Stimulated activated memory B cell treated with anti-CD40 and anti-IgM and Interleukin-4, amounts not matched to agents 10 μg/mL and 1 μg/mL and 100 μg/mL, for 72 hours (primary cell): ENCODE results near the gene S100A11.

ENCODE experiments used
- ATAC-seq: fragments of 150-1000 bp; cut with Tn5 transposase; 2 replicates; pipeline ENCODE4 v1.10.0; 2021
- H3K27ac Mint-ChIP-seq: one replicate; pipeline ENCODE4 v1.8.0; 2022; ENCODE audit warnings: mild to moderate bottlenecking, mixed read lengths
- H3K27me3 Mint-ChIP-seq: one replicate; pipeline ENCODE4 v1.8.0; 2022; ENCODE audit warnings: mixed read lengths
- H3K36me3 Mint-ChIP-seq: one replicate; pipeline ENCODE4 v1.8.0; 2022; ENCODE audit warnings: mixed read lengths
- H3K4me1 Mint-ChIP-seq: one replicate; pipeline ENCODE4 v1.8.0; 2022; ENCODE audit warnings: mixed read lengths
- H3K4me3 Mint-ChIP-seq: one replicate; pipeline ENCODE4 v1.8.0; 2022; ENCODE audit warnings: mild to moderate bottlenecking, moderate library complexity, mixed read lengths
- H3K9me3 Mint-ChIP-seq: one replicate; pipeline ENCODE4 v1.8.0; 2022; ENCODE audit warnings: mixed read lengths

Gene S100A11

DNA sequence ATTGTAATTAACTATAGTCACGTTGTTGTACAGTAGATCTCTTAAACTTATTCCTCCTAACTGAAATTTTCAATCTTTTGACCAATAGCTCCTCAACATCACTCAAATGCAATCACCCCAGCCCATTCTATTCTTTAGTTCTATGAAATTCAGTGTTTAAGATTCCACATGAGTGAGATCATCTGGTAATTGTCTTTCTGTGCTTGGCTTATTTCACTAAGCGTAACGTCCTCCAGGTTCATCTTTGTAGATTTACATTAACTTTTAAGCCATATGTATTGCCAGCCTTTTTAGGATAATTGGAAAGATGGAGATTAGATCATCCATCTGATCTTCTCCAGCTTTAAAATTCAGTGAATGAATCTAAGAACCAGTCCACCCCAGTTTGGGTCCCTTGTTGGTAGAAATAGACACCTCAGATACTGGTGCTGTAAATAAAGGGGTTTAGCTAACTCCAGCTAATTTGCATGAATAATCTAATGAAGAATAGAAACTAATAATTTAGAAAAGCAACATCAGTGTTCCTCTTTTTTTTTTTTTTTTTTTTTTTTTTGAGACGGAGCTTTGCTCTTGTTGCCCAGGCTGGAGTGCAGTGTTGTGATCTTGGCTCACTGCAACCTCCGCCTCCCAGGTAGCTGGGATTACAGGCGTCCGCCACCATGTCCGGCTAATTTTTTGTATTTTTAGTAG is 50.2 kb downstream of the S100A11 start:
- peaks cover 13% of the 10 kb centered on the region for H3K4me1 Mint-ChIP-seq
- H3K27me3 Mint-ChIP-seq: no peaks in the 10 kb centered on the region
- no peak for ATAC-seq
- H3K9me3 Mint-ChIP-seq: no peaks in the 10 kb centered on the region
- no peak overlapping the region for H3K4me3 Mint-ChIP-seq
- no peak overlapping the region for H3K27ac Mint-ChIP-seq
- H3K36me3 Mint-ChIP-seq: peaks cover 21% of the 10 kb centered on the region

DNA sequence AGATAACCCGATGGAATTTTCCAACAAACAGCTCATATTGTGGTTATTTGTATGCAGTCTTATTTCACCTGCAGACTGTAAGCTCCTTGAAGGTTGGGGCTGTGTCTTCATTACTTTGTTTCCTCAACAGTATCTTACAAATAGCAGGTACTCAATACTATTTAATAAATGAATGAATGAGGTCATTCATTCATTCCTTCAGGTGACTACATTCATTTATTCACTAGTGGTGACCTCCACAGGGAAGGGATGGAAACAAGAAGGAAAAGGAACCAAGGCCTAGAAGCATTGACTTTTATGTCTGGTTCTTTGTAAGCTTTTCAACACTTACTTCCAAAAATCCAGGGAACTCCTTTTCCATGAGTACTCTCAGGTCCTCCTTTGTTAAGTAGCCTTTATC is 51.0 kb downstream of the S100A11 start:
- Mint-ChIP-seq H3K9me3 (no peaks in the 10 kb centered on the region), H3K36me3 (peaks cover 30% of the 10 kb centered on the region), H3K4me1 (peaks cover 10% of the 10 kb centered on the region), H3K4me3 (no peak overlapping the region), H3K27me3 (no peaks in the 10 kb centered on the region), H3K27ac (no peak overlapping the region)
- ATAC-seq: no peak

DNA sequence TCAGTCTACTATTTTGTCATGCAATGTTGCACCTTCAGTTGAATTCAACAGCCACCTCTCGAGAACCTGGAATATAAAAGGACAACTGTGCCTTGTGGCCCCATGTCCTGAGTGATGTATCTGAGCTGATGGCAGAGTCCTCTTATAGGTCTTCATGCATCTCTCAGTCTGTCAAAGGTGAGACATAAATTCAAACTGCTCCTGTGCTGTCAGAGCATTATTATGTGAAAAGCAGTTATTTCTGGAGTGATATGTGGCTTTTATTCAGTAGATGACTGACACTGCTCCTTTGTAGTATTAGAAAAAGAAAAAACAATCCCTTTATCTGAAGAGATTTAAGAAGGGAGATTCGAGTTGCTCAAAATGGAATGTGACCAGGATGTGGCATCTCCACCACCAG is 51.5 kb downstream of the S100A11 start:
- ATAC-seq: no peak
- no peaks in the 10 kb centered on the region for H3K27me3 Mint-ChIP-seq
- H3K9me3 Mint-ChIP-seq: no peaks in the 10 kb centered on the region
- H3K27ac Mint-ChIP-seq: no peak overlapping the region
- no peak overlapping the region for H3K4me3 Mint-ChIP-seq
- H3K36me3 Mint-ChIP-seq: peaks cover 31% of the 10 kb centered on the region
- peaks cover 10% of the 10 kb centered on the region for H3K4me1 Mint-ChIP-seq

DNA sequence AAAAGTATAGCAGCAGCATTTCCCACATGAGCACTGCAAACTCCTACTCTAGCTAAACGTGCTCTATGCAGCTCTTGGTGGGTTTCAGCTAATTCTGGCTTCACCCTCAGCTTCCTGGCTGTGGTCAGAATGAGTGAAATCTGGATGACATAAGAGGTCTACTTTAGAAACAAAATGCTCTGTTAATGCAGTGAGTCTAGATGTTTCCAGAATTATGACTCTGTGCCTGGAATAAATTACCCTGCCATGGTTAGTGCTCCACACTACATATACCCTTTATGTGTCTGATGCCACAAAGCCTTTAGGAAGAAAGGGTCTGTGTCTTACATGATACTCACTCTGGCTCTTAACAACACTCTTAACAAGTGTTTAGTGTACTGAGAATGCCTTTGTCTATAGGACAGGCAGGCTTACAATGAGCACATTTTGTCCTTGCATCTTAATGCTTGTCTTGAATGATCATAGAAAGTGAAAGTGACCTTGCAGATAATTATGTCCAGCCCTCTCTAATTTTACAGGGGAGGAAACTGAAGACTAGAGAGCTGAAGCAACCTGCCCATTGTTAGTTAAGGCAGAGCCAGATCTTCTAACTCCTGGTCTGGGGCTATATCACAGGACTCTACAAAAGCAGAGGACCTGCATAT is 52.4 kb downstream of the S100A11 start:
- peak; percentile 91 for ATAC-seq
- Mint-ChIP-seq H3K4me3 (no peak overlapping the region), H3K9me3 (no peaks in the 10 kb centered on the region), H3K4me1 (peaks cover 10% of the 10 kb centered on the region), H3K27ac (peak overlapping the region; percentile 59), H3K27me3 (no peaks in the 10 kb centered on the region), H3K36me3 (peaks cover 31% of the 10 kb centered on the region)
